CD14-positive monocyte (primary cell): ENCODE results near the gene YTHDC2. TPM values are rescaled to one million over a fixed set of nuclear protein-coding genes. Genes with fewer than 3 reads are reported as not detected.

Experiments used
- DNase-seq, 3 donors: peaks; one replicate each; pipeline ENCODE4 v3.0.0-alpha.2; 2011 to 2022
- H2AFZ ChIP-seq: 2 replicates; pipeline ENCODE4 v1.6.0; 2012; ENCODE audit warnings: mild to moderate bottlenecking, low read depth, low read length, inconsistent platforms; ENCODE audit not compliant: insufficient read depth, poor library complexity, severe bottlenecking
- H3K27ac ChIP-seq, 2 donors: 1 replicate in 1 of 2; 2 replicates in 1 of 2; pipeline ENCODE4 v1.5.1; 2012 to 2013; ENCODE audit warnings: low read length in 2 of 2, control low read depth in 1 of 2, inconsistent platforms in 1 of 2, low read depth in 1 of 2, mild to moderate bottlenecking in 1 of 2
- H3K27me3 ChIP-seq, 2 donors: one replicate each; pipeline versions ENCODE4 v1.6.0 to v1.6.1; 2011 to 2013; ENCODE audit warnings: low read length in 2 of 2; ENCODE audit not compliant: control insufficient read depth in 2 of 2, insufficient read depth in 2 of 2
- H3K36me3 ChIP-seq, 2 donors: replicated peaks in 1 of 2; 1 replicate in 1 of 2; 2 replicates in 1 of 2; pipeline versions ENCODE4 v1.5.1 to v1.6.1; 2012 to 2013; ENCODE audit warnings: low read length in 2 of 2, control low read depth in 1 of 2, inconsistent platforms in 1 of 2, mild to moderate bottlenecking in 1 of 2; ENCODE audit not compliant: insufficient read depth in 2 of 2, control insufficient read depth in 1 of 2
- H3K4me1 ChIP-seq, 2 donors: 1 replicate in 1 of 2; 2 replicates in 1 of 2; pipeline versions ENCODE4 v1.5.1 to v1.6.1; 2012 to 2013; ENCODE audit warnings: low read length in 2 of 2, control low read depth in 1 of 2, inconsistent platforms in 1 of 2, mild to moderate bottlenecking in 1 of 2, moderate library complexity in 1 of 2; ENCODE audit not compliant: insufficient read depth in 2 of 2, control insufficient read depth in 1 of 2
- H3K4me2 ChIP-seq: replicated peaks from 2 replicates; pipeline ENCODE3; 2012; ENCODE audit warnings: low read length, moderate library complexity, mild to moderate bottlenecking; ENCODE audit not compliant: poor library complexity, severe bottlenecking; ENCODE audit errors: extremely low read depth
- H3K4me3 ChIP-seq, 3 experiments: fragments of 200-600 bp in 1 of 3; sonication (generic) in 1 of 3; replicated peaks in 1 of 3; 1 replicate in 2 of 3; 2 replicates in 1 of 3; pipeline ENCODE4 v1.5.1; 2011 to 2013; ENCODE audit warnings: low read length in 3 of 3, mild to moderate bottlenecking in 3 of 3, control low read depth in 2 of 3, low read depth in 2 of 3, inconsistent platforms in 1 of 3, moderate library complexity in 1 of 3
- H3K79me2 ChIP-seq: 2 replicates; pipeline ENCODE4 v1.6.0; 2012; ENCODE audit warnings: mild to moderate bottlenecking, control low read depth, inconsistent platforms, low read length, moderate library complexity; ENCODE audit not compliant: insufficient read depth
- H3K9ac ChIP-seq: 2 replicates; pipeline ENCODE4 v1.6.0; 2017; ENCODE audit warnings: low read length, mild to moderate bottlenecking; ENCODE audit not compliant: insufficient read depth, poor library complexity, severe bottlenecking
- H3K9me3 ChIP-seq, 2 donors: replicated peaks in 1 of 2; 1 replicate in 1 of 2; 2 replicates in 1 of 2; pipeline versions ENCODE4 v1.5.1 to v1.6.1; 2012 to 2013; ENCODE audit warnings: low read length in 2 of 2, control low read depth in 1 of 2; ENCODE audit not compliant: control insufficient read depth in 1 of 2, insufficient read depth in 1 of 2
- H4K20me1 ChIP-seq: 2 replicates; pipeline ENCODE4 v1.6.0; 2012; ENCODE audit warnings: mild to moderate bottlenecking, low read length, control low read depth, moderate library complexity; ENCODE audit not compliant: insufficient read depth
- H3K27ac Mint-ChIP-seq, 7 donors: one replicate each; pipeline ENCODE4 v1.8.0; 2020; ENCODE audit warnings: mild to moderate bottlenecking in 7 of 7, mixed read lengths in 7 of 7, moderate library complexity in 6 of 7, inconsistent platforms in 2 of 7
- H3K27me3 Mint-ChIP-seq, 3 donors: one replicate each; pipeline ENCODE4 v1.8.0; 2021 to 2022; ENCODE audit warnings: low read depth in 3 of 3, mild to moderate bottlenecking in 3 of 3, mixed read lengths in 3 of 3, moderate library complexity in 3 of 3, inconsistent platforms in 1 of 3
- H3K36me3 Mint-ChIP-seq, 2 donors: one replicate each; pipeline ENCODE4 v1.8.0; 2020; ENCODE audit warnings: mixed read lengths in 2 of 2, inconsistent platforms in 1 of 2, mild to moderate bottlenecking in 1 of 2
- H3K4me1 Mint-ChIP-seq: one replicate; pipeline ENCODE4 v1.8.0; 2020; ENCODE audit warnings: mild to moderate bottlenecking, mixed read lengths
- H3K4me3 Mint-ChIP-seq, 2 donors: one replicate each; pipeline ENCODE4 v1.8.0; 2020; ENCODE audit warnings: mild to moderate bottlenecking in 2 of 2, mixed read lengths in 2 of 2, moderate library complexity in 1 of 2
- H3K9me3 Mint-ChIP-seq, 7 donors: one replicate each; pipeline ENCODE4 v1.8.0; 2020 to 2022; ENCODE audit warnings: mixed read lengths in 7 of 7, mild to moderate bottlenecking in 6 of 7, moderate library complexity in 6 of 7, inconsistent platforms in 2 of 7
- CTCF ChIP-seq: fragments of 200-600 bp; IDR thresholded peaks from one replicate; pipeline ENCODE4 v1.8.0; 2022; ENCODE audit warnings: antibody characterized with exemption, mild to moderate bottlenecking
- WGBS: methylation state at CpG from one replicate; pipeline ENCODE4 v1.1.5; 2013; ENCODE audit warnings: missing lambda C conversion rate; ENCODE audit not compliant: insufficient coverage; 5-methylcytosine and 5-hydroxymethylcytosine counted together
- intact Hi-C, 2 donors: fragments of 100-400 bp; cut with micrococcal nuclease; formaldehyde crosslinking; loops; one replicate each; pipeline versions ENCODE4 v1.15.0 to v1.15.1; 2023
- polyA plus RNA-seq, 3 donors: library from polyadenylated mRNA; depleted of rRNA in 1 of 3; unstranded in 2 of 3; stranded (reverse) in 1 of 3; fragments of 300-500 nt in 2 of 3; fragments of >200 nt in 1 of 3; fragmentation: Illumina TruSeq in 2 of 3; gene quantifications; 1 replicate in 2 of 3; 2 replicates in 1 of 3; pipeline ENCODE4 v1.2.3, GENCODE V29; 2012 to 2021

Gene YTHDC2
- polyA plus RNA-seq, 3 donors: 5.8 to 10.3 (median 10.3) TPM

DNA sequence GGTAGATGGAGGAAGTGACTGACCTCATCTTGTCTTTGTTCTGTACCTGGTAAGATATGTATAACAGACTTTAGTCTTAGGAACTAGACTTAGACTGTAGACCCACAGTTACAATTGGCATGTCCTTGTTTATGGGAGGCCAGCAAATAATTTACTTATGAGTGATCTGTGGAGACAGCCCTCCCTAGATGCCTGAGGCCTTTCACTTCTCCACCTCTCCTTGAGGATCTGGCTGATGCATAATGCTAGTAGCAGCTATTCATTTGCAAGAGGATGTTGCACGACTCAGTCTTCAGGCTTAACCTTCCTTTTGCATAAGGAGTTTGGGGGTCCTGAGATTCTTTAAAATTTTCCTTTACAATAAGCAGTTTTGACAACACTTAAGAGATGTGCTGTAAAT is 100.7 kb downstream of the YTHDC2 start:
- no peak overlapping the region for H3K27ac Mint-ChIP-seq
- Histone ChIP-seq H3K4me1 (no peaks in the 10 kb centered on the region), H3K27ac (no peak overlapping the region), H3K36me3 (no peaks in the 10 kb centered on the region), H2AFZ (no peak overlapping the region), H3K79me2 (no peaks in the 10 kb centered on the region), H4K20me1 (no peaks in the 10 kb centered on the region), H3K9me3 (no peaks in the 10 kb centered on the region), H3K4me3 (no peak overlapping the region), H3K9ac (no peak overlapping the region), H3K4me2 (no peak overlapping the region), H3K27me3 (peaks cover 0 to 2% of the 10 kb centered on the region in 2 donors)
- no peaks in the 10 kb centered on the region for H3K36me3 Mint-ChIP-seq
- peaks cover 3 to 8% (median 3%) of the 10 kb centered on the region in 3 donors for H3K27me3 Mint-ChIP-seq
- DNase-seq: no peak
- no peaks in the 10 kb centered on the region for H3K4me1 Mint-ChIP-seq
- peaks cover 0 to 8% (median 4%) of the 10 kb centered on the region in 7 donors for H3K9me3 Mint-ChIP-seq
- intact Hi-C loops: loop anchor here (5.0 to 10.0 kb wide), 3 partner anchors 838 to 1633 kb away; no protein-coding TSS in a partner anchor
- H3K4me3 Mint-ChIP-seq: no peak overlapping the region
- TF ChIP-seq CTCF: no peak
- WGBS: no CpG with 5 or more reads among the region's 1 CpG

DNA sequence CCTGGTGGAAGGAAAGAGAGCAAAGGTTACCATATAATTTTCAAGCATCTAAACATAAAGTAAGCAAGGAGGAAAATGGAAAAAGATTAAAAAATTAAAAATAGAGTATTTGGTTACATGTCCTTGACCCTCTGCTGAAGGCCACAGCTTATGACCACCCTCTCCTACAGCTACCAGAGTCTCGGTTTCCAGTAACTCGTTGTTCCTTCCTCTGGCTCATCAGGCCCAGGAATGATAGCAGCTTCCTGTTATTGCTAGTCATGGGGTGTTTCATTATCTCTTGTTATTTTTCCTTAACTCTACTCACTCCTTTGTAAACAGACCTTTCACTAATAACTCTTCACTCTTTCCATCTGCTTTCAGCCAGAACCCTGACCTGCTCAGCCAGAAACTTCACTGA is 102.2 kb downstream of the YTHDC2 start:
- no peak overlapping the region for H2AFZ ChIP-seq
- intact Hi-C loops: loop anchor here in 1 of 2 donors (10.0 kb wide), 1 partner anchor 839 kb away; no protein-coding TSS in a partner anchor
- no peaks in the 10 kb centered on the region for H3K79me2 ChIP-seq
- H3K4me3 ChIP-seq: no peak overlapping the region
- TF ChIP-seq CTCF: no peak
- H3K27ac ChIP-seq: no peak overlapping the region
- H3K9me3 ChIP-seq: no peaks in the 10 kb centered on the region
- Mint-ChIP-seq H3K4me1 (no peaks in the 10 kb centered on the region), H3K27ac (no peak overlapping the region), H3K4me3 (no peak overlapping the region), H3K27me3 (peaks cover 3 to 8% (median 3%) of the 10 kb centered on the region in 3 donors), H3K9me3 (peaks cover 0 to 8% (median 5%) of the 10 kb centered on the region in 7 donors), H3K36me3 (no peaks in the 10 kb centered on the region)
- no peak overlapping the region for H3K4me2 ChIP-seq
- H3K4me1 ChIP-seq: no peaks in the 10 kb centered on the region
- no peaks in the 10 kb centered on the region for H3K36me3 ChIP-seq
- no peaks in the 10 kb centered on the region for H4K20me1 ChIP-seq
- no peak overlapping the region for H3K9ac ChIP-seq
- DNase-seq: no peak
- peaks cover 0 to 2% of the 10 kb centered on the region in 2 donors for H3K27me3 ChIP-seq
- no CpG with 5 or more reads among the region's 2 CpGs for WGBS
